ENCODE measurements around the gene ANKRD23. TPM values are rescaled to one million over a fixed set of nuclear protein-coding genes. Genes with fewer than 3 reads are reported as not detected.

Gene ANKRD23
- total RNA-seq, 1 donor, result 1.3 TPM

DNA sequence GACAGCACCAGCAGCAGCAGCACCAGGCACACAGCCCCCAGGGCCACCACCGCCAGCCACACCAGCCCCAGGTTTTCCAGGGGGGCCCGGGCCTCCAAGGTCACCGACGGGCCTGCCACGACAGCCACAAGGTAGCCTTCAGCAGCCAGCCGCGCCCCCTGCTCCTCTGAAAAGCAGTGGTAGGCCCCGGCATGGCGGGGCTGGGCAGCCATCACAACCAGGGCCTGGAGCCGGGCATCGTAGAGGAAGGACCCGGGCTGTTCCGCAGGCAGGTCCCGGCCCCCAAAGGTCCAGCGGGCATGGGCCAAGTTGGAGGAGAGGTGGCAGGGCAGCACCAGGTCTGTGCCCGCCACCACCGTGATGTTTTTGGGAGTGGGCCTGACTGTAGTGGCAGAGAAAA, 17.3 kb upstream of the ANKRD23 start:
- TF ChIP-seq CTCF (IDR thresholded peaks at IDR 0.05; ENCODE audit: insufficient read depth, low read depth, low read length), result no peak
- no peak for DNase-seq (ENCODE audit: low read depth)
- no peak overlapping the region for H3K4me3 ChIP-seq (ENCODE audit: low read depth, low read length)

DNA sequence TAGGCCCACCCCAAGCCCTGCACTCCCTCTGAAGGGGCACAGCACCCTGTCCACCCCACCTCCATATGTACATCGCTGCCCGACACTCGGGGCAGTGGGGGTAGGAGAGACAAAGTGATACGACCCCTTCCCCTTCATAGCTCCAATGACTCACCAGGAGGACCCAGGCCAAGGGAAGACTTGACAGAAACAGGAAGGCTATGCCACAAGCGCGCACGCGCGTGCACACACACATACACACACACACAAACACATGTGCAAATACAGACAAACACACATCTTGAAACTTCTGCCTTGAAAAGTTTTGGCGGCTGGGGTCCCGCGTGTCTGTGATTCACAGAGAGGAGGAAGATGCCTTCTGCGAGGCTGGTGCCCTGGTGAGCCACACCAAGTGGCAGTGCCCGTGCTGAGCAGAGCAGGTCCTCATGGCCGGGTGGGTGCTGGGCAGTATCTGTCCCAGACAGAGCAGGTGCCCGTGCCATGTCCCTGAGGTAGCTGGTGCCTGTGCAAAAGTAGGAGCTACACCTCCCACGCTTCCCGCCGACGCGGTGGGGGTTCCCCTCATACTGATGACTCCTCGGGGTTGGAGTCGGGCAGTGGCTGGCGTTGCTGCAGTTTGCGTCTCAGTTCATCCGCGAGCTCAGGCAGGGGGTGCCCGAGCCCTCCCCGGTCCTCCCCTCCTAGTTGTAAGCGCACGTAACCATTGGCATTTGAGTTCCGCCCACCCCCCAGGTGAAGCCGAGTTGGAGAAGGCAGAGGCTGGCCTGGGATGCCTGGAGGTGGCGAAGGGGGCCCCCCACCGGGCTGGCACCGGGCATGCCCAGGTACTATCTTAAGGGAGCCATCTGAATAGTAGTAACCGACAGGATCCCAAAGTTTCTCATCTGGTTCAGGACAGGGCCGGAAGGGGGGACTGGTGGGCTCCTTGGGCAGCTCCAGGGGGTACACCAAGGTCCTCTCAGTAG, 16.5 kb upstream of the ANKRD23 start:
- DNase-seq (ENCODE audit: low read depth), result no peak
- TF ChIP-seq CTCF (IDR thresholded peaks at IDR 0.05; ENCODE audit: insufficient read depth, low read depth, low read length), result no peak
- H3K4me3 ChIP-seq (ENCODE audit: low read depth, low read length), result no peak overlapping the region

DNA sequence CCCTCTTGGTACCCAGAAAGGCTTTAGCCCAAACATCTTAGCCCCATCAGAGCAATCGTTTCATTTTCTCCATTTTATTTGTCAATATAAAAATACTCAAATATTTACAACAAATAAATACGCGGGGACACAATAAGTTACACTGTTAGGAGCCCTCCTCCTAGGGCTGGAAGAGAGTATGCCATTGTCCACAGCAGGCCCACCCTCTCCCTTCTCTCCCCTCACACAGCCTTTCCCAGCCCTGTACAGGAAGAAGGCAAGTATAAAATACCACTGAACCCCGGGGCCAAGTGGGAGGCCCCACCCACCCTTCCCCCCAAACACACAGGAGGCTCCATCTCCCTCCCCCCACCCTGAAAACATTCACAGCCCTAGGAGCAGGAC, 15.9 kb upstream of the ANKRD23 start:
- no peak for TF ChIP-seq CTCF (IDR thresholded peaks at IDR 0.05; ENCODE audit: insufficient read depth, low read depth, low read length)
- H3K4me3 ChIP-seq (ENCODE audit: low read depth, low read length), result no peak overlapping the region
- DNase-seq (ENCODE audit: low read depth), result no peak

GRCh38 chr2:96859099-96859649, 15.4 kb upstream of the ANKRD23 start:
- no peak for TF ChIP-seq CTCF (IDR thresholded peaks at IDR 0.05; ENCODE audit: insufficient read depth, low read depth, low read length)
- H3K4me3 ChIP-seq (ENCODE audit: low read depth, low read length), result no peak overlapping the region
- DNase-seq (ENCODE audit: low read depth), result no peak

GRCh38 chr2:96857667-96858372, 14.0 kb upstream of the ANKRD23 start, which contains the start of gene ANKRD39:
ANKRD39 (minus strand) TSS chr2:96858016; CDS start chr2:96857987, 29 bp downstream.
- peak; percentile 99 for DNase-seq (ENCODE audit: low read depth)
- TF ChIP-seq CTCF (IDR thresholded peaks at IDR 0.05; ENCODE audit: insufficient read depth, low read depth, low read length), result peak; percentile 74
- H3K4me3 ChIP-seq (ENCODE audit: low read depth, low read length), result peak within 1 kb of the TSS; percentile 76

- peak overlapping the region; percentile 76 for H3K4me3 ChIP-seq (ENCODE audit: low read depth, low read length)
- DNase-seq (ENCODE audit: low read depth), result no peak
- TF ChIP-seq CTCF (IDR thresholded peaks at IDR 0.05; ENCODE audit: insufficient read depth, low read depth, low read length), result no peak
Measured at GRCh38 chr2:96856776-96857666, 13.2 kb upstream of the ANKRD23 start.

Measured in fibroblast of villous mesenchyme (primary cell).